SW 1271 (cell line): ENCODE measurements around the gene C1GALT1C1L.
"Not testable (repeated sequence)": the region's sequence is repeated elsewhere in the genome, so short reads cannot be mapped to it uniquely, and the experiment has no call there.

ENCODE experiments used
- DNase-seq, 2 experiments: peaks; one replicate each; lab custom pipeline; 2025; lab: John Stamatoyannopoulos, UW

C1GALT1C1L gene

DNA sequence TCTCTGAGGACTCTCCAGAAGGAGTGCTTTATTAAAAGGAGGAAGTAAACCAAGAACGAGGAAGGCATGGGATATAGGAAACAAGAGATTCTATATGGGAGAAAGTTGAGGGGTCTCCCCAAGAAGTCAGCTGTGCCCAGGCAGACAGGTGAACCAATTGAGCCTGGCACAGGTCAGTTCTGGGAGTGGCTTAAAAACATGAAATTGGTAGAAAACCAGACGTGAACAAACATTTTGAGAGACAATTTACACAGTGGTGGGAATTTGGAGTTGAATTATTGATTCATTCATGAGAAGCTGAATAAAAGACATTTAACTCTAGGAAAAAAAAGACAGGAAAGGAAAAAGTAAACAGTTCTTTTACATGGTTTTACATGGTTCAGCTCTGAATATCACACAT, 22.7 kb downstream of the C1GALT1C1L start:
- no peak for DNase-seq

DNA sequence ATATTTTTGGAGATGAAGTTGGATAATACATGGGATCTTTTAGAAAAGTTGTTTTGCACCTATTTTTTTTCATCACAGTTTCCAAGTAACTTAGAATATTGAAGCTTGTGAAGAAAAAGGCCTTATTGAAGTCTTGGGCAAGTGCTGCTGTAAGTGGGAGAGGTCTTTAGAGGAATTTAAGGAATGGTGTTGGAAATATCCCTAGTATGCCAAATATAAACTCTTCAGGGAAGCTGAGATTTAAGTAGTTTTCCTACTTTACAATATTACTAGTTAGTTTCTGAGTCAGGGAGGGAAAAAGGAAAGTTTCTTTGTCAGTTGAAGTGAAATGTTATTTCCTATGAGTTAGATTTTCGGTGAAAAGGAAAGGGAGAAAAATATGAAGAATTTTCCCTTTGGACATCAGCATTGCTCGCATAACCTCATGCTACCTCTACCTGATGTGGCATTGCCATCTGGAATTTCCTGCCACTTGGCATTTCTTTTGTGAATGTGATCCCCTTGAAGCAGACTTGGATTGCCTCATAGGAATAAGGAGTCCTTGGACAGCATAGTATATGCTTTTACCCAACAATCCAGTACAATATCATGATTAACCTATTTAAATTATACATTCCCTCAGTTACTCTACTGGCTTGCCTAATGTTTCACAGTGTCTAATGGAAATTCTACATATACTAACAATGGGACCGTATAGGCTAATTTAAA, 27.1 kb downstream of the C1GALT1C1L start:
- no peak for DNase-seq

DNA sequence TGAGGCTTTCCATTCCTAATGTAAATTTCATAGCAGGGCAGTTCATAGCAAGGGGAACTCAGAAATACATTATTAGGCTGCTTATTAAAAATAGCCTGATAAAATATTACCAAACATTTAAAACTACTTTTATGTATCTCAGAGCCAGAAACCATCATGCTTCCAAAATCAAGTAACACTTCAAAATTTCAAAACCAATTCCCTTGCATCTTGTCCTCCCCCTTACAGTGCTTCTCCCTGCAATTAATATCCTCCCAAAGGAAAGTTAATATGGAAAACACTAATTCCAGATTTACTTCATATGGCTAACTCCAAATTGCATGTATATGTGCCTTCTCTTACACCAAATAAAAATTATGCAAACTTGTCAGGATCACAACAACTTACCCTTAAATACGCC, 32.5 kb downstream of the C1GALT1C1L start:
- DNase-seq: no peak

DNA sequence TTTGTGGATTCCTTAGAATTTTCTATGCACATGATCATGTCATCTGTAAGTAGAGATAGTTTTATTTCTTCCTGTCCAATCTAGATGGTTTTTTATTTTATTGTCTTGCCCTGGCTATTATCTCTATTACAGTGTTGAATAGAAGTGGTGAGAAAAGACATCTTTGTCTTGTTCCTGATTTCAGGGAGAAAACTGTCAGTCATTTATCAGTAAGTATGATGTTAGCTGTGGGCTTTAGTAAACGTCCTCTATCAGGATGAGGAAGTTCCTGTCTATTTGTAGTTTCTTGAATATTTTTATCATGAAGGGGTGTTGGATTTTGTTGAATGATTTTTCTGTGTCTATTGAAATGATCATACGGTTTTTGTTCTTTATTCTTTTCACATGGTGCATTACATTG, 33.9 kb downstream of the C1GALT1C1L start:
- no peak for DNase-seq

DNA sequence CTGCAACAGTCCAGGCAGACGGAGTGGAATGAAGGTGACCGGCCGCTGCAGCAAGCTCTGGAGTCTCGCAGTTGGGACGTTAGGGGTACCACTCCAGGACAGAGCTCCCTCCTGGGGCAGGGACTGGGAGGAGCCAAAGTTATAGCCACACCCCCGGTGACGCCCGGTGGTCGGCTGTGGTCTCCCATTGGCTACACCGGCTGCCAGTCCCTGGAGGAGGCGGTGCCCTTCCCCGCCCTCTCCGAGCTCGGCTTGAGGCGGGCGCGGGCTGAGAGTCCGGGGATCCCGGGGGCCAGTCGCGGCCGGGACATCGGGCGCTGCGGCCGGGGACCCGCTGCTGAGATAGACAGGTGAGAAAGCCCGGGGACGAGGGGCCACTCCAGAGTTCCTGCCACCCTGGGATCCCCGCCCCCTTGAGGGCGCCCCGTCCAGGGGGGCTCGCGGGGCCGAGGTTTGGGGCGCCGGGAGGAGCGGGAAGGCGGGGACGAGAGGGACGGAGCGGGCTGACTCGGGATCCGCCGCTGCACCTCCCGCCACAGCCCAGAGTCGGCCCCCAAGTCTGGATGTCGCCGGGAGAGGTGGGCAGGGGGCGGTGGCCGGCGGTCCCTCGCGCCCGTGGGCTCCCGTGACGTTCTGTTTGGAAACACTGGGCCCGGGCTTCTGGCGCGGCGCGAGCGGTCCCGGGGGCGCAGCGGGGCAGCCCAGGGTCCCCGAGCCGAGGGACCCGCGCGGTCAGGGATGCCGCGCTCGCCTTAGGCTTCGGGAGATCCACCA, 39.0 kb downstream of the C1GALT1C1L start, which contains the start of gene PLEKHH2:
TSS of gene PLEKHH2 (plus strand) at position 231 of the 774 bp plus-strand sequence. CDS start 7,414 bp downstream, outside the sequence.
- peak; percentile 59 to 79 for DNase-seq

DNA sequence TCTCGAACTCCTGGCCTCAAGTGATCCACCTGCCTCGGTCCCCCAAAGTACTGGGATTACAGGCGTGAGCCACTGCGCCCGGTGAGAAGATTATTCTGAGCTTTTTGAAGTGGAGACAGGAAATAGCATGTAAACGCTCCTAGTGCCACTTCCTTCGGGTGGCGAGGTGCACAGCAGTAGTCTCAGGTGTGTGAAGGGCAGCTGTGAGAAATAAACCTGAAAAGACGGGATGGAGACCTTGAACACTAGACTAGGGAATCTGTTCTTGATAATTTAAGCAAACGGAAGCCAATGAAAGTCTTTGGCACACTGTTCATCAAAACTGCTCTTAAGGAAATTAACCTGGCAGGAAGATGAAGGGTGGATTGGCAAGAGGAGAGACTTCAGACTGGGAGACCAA, 39.6 kb downstream of the C1GALT1C1L start:
- DNase-seq: no peak

DNA sequence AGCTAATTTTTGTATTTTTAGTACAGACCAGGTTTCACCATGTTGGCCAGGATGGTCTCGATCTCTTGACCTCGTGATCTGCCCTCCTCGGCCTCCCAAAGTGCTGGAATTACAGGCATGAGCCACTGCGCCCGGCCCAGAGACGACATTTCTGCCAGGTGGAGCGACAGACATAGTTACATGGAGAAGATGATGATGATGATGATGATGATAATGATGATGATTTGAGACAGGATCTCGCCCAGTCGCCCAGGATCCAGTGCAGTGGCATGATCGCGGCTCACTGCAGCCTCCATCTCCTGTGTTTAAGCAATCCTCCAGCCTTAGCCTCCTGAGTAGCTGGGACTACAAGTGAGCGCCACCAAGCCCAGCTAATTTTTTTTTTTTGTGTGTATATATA, 40.1 kb downstream of the C1GALT1C1L start:
- not testable (repeated sequence) for DNase-seq

DNA sequence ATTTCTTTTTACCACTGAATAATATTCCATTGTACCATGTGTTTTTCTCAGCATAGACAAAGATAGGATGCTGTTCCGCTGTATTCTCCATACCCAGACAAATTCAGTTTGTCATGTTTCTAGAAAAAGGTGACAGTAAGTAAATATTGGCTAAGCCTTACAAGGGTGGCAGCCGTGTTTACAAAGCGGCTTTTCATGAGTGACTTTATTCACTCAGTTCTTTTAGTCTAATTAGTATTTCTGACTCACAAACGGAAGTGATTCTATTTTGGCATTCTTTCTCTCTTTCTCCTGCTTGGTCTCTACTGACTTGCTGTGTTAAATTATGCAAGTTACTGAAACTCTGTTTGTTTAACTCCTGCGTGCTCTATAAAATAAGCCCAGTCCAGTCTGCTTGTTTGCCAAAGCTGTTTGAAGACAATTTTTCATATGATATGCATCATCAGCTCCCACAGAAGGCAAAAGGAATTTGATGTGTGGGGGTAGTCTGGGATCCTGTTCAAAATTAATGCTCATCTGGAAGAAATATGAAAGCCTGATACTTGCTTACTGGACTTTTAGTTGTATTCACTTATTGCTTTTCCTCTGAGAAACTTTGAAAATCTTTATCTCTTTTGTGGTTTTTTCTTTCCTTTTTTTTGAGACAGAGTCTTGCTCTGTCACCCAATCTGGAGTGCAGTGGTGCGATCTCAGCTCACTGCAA, 41.5 kb downstream of the C1GALT1C1L start:
- no peak for DNase-seq

DNA sequence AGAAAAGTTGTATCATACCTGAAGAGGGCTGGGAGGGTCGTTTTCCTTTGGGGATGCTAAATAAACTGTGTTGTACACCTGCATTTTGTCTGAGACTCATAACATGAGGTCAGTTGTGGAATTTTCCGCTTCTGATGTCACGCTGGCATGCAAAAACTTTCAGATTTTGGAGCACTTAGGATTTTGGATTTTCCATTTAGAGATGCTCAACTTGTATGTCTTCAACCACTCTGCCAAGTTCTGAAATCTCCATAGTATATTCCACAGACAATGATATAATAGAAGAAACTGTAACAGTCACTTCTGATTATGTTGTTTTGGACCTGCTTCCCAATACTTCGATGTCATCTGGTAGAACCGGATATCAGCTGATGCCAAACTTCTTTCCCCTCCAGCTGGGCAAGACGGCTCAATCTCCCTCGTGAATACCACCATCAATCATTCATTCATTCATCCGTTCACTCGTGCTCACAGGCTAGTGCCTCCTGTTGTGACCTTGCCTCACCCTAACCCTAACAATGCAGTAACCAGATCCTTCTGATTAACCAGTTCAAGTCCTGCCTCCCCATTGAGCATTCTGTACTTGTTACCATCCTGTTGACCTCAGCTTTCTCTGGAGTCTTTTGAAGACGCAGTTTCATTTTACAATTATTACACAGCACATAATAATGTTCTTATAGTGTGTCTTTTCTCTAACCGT, 44.5 kb downstream of the C1GALT1C1L start:
- DNase-seq: no peak
